ENCODE results near the gene RHOB.
"Not testable (repeated sequence)": the region's sequence is repeated elsewhere in the genome, so short reads cannot be mapped to it uniquely, and the experiment has no call there.

Gene RHOB

DNA sequence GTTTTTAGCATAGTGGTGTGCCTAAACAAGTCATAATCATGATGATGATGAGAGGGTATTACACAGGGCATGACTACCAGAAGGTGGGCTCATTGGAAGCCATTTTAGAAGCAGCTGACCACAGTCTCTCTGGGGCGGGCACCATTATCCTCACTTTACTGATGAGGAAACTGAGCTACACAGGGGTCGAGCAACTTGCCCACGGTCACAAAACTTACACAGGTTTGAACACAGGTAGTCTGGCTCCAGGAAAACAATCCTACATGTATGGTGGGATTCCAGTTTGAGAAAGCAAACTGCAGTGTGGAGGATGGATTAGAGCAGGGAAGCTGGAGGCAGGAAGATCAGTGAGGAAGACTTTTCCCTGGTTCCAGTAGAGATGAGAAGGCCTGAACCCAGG lies 6.2 kb downstream of the RHOB start:
- H3K27ac Mint-ChIP-seq: peak overlapping the region; percentile 21
- H3K36me3 Mint-ChIP-seq: no peaks in the 10 kb centered on the region
- no peaks in the 10 kb centered on the region for H3K9me3 Mint-ChIP-seq
- peaks cover 3% of the 10 kb centered on the region for H3K4me1 Mint-ChIP-seq
- no peak overlapping the region for H3K4me3 Mint-ChIP-seq
- H3K27me3 Mint-ChIP-seq: peaks cover 13% of the 10 kb centered on the region

DNA sequence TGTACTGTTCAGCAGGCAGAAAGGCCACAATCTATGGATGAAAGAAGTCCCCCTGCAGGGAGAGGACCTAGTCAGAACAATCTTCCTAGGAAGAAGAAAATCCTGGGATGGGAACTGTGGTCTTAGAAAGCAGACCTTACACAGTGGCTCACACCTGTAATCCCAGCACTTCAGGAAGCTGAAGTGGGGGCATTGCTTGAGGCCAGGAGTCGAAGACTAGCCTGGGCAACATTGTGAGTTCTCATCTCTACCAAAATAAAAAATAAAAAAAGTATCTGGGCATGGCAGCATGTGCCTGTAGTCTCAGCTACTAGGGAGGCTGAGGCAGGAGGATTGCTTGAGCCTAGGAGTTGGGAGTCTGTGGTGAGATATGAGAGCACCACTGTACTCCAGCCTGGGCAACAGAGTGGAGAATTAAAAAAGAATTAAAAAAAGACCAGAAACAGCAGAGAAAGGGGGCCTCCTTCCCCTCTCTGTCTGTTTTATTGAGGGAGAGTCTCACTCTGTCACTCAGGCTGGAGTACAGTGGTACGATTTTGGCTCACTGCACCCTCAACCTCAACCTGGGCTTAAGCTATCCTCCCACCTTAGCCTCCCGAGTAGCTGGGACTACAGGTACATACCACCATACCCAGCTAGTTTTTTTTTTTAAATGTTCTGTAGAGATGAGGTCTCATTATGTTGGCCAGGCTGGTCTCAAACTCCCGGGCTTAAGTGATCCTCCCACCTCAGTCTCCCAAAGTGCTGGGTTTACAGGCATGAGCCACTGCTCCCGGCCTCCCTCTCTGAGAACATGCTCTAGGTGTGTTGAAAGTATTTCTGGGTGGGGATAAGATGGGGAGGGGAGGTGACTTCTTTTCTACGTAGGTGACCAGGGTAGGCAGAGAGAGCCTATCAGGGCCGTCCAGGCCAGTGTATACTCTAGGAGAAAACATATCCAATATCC lies 7.4 kb downstream of the RHOB start:
- peaks cover 14% of the 10 kb centered on the region for H3K27me3 Mint-ChIP-seq
- no peak overlapping the region for H3K27ac Mint-ChIP-seq
- no peak overlapping the region for H3K4me3 Mint-ChIP-seq
- no peaks in the 10 kb centered on the region for H3K9me3 Mint-ChIP-seq
- no peaks in the 10 kb centered on the region for H3K36me3 Mint-ChIP-seq
- peaks cover 3% of the 10 kb centered on the region for H3K4me1 Mint-ChIP-seq

DNA sequence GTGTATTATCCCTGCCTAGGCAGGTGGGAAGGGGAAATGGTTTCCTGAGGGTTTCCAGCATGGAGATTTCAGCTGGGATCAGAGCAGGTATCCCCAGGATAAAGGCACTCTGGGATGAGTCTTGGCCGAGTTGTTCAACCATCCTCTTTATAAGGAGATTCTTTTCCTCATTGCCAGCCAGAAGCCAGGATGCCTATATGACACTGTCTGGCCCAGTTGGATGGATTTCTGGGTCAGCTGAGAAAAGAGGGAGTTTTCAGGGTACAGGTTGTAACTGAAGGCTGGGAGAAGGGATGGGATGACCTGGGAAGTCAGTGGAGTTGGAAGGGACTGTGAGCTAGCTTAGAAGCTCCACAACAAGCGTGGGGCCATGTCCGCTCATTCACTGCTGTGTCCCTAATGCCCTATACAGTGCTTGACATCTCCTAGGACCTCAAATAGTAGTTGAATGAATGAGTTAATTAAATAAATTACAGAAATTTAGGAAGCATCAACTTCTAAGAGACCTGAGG lies 8.3 kb downstream of the RHOB start:
- H3K9me3 Mint-ChIP-seq: no peaks in the 10 kb centered on the region
- peaks cover 14% of the 10 kb centered on the region for H3K27me3 Mint-ChIP-seq
- H3K4me1 Mint-ChIP-seq: no peaks in the 10 kb centered on the region
- H3K27ac Mint-ChIP-seq: no peak overlapping the region
- H3K36me3 Mint-ChIP-seq: no peaks in the 10 kb centered on the region
- no peak overlapping the region for H3K4me3 Mint-ChIP-seq

DNA sequence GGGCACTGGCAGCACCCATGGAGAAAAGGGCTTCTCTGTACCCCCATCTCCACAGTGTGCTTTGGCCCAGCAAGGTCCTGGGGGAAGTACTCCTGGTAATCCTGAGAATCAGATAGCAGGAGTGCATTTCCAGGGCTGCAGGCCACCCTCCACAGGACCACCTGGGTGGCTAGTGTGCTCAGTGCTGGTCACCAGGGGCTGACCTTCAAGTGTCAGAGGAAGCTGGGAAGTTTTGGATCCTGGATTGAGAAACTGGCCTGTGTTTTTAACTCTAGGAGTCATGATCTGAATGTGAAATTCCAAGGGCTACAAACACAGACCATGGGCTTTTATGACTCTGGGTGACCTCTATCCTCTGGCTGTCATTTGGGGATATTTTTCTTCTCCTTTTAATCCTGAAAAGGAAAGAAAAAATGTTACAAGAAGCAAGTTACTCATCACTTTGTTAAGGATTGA lies 9.3 kb downstream of the RHOB start:
- H3K4me1 Mint-ChIP-seq: no peaks in the 10 kb centered on the region
- H3K36me3 Mint-ChIP-seq: no peaks in the 10 kb centered on the region
- peaks cover 14% of the 10 kb centered on the region for H3K27me3 Mint-ChIP-seq
- no peak overlapping the region for H3K4me3 Mint-ChIP-seq
- H3K9me3 Mint-ChIP-seq: no peaks in the 10 kb centered on the region
- no peak overlapping the region for H3K27ac Mint-ChIP-seq

DNA sequence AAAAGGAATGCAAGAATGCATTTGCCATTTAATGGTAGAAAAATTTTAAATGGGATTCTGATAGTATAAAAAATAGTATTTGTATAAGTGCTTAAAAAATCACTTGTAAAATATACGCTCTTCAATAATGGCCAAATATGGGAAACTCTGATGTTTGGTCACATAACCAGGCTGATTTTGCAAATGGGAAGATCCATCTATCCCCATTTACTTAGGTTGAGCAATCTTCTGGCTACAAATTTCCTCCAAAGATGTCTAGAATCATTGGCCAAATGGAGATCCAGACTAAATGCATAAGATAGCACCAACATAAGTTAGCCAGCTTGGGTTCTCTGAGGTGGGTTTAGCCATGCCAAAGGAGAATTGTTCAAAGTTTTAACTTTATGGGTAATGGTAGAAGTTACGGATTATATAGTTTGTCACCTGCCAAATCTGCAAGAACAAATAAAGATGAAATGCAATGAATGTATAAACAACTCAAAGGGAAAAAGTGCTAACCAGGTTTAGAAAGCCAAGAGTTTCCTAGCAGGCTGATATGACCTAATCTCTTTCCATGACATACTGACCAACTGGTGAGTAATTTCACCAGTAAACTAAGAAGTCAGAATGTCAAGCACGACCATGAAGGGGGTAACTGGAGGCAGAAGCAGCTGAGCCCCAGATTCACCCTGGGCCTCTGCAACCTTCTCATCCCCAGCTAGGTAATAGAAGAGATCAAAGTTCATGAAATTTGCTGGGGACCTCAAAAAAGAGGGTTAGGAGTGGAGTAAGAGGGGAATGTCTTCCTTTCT lies 10.0 kb downstream of the RHOB start:
- Mint-ChIP-seq H3K4me3 (no peak overlapping the region), H3K27ac (no peak overlapping the region), H3K36me3 (no peaks in the 10 kb centered on the region), H3K4me1 (no peaks in the 10 kb centered on the region), H3K9me3 (no peaks in the 10 kb centered on the region), H3K27me3 (peaks cover 16% of the 10 kb centered on the region)

DNA sequence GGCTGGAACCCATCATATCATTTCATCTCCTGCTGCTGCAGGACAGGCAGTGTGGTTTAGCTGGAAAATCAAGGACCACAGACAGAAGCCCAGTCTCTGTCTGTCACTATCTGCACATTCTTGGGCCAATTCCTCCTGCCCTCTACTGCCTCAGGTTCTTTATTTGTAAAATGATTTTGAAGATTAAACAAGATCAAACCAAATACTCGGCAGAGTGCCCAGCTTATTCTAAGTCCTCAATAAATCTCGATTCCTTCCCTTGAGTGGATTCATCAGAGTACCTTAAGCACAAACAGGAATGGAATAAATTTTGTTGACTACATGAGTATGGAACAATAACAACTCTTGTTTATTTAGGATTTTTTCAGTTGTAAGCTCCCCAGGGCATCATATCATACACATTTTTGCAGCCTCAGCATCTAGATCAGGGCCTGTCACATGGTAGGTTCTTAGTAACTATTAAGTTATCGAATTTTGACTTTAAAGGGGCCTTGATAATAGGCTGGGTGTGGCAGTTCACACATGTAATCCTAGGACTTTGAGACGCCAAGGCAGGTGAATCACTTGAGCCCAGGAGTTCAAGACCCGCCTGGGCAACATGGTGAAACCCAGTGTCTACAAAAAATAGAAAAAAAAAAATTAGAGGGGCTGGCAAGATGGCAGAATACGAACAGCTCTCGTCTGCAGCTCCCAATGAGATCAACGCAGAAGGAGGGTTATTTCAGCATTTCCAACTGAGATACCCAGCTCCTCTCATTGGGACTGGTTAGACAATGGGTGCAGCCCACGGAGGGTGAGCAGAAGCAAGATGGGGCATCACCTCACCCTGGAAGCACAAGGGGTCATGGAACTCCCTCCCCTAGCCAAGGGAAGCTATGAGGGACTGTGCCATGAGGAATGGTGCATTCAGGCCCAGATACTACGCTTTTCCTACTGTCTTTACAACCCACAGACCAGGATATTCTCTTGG lies 11.1 kb downstream of the RHOB start:
- Mint-ChIP-seq H3K4me3 (no peak overlapping the region), H3K4me1 (no peaks in the 10 kb centered on the region), H3K27me3 (peaks cover 16% of the 10 kb centered on the region), H3K36me3 (no peaks in the 10 kb centered on the region), H3K27ac (no peak overlapping the region), H3K9me3 (no peaks in the 10 kb centered on the region)

DNA sequence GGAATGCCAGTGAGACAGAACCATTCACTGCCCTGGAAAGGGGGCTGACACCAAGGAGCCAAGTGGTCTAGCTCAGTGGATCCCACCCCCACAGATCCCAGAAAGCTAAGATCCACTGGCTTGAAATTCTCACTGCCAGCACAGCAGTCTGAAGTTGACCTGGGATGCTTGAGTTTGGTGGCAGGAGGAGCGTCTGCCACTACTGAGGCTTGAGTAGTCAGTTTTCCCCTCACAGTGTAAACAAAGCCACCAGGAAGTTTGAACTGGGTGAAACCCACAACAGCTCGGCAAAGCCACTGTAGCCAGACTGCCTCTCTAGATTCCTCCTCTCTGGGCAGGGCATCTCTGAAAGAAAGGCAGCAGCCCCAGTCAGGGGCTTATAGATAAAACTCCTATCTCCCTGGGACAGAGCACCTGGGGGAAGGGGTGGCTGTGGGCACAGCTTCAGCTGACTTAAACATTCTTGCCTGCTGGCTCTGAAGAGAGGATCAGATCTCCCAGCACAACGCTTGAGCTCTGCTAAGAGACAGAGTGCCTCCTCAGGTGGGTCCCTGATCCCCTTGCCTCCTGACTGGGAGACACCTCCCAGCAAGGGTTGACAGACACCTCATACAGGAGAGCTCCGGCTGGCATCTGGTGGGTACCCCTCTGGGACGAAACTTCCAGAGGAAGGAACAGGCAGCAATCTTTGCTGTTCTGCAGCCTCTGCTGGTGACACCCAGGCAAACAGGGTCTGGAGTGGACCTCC lies 12.0 kb downstream of the RHOB start:
- H3K36me3 Mint-ChIP-seq, H3K4me3 Mint-ChIP-seq, H3K27ac Mint-ChIP-seq, H3K4me1 Mint-ChIP-seq, H3K9me3 Mint-ChIP-seq, H3K27me3 Mint-ChIP-seq: not testable (repeated sequence)

DNA sequence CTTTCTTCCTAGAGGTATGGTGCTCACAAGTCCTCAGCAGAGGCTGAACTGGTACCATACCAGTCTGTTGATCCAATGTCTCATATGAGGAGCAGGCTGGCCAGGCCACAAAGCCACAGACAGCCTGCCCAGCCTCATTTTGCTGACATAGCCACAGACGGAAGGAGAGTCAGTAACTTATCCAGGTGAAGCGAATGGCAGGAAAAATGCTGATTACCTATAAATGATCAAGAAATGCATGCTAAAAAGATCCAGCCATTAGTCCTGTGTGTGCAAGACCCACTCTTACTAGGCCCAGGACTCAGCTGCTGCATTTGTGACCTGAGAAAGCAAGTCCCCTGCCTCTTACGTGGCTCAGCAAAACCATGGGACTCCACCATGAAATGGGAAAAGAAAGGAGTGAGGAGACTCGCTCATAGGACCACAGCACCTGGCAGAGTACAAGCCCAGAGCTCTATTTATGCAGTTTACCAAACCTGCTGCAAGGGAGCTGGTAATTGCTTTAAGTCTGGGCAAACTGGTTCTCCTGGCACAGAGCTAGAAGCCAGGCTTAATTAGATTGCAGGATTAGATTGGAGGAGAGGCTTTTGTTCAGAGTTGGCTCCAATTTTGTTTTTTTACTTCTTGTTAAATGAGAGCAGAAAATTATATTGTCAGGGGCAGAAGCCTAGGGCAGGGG lies 19.0 kb downstream of the RHOB start:
- Mint-ChIP-seq H3K27me3 (peaks cover 2% of the 10 kb centered on the region), H3K4me3 (no peak overlapping the region), H3K27ac (no peak overlapping the region), H3K4me1 (no peaks in the 10 kb centered on the region), H3K9me3 (no peaks in the 10 kb centered on the region), H3K36me3 (no peaks in the 10 kb centered on the region)

DNA sequence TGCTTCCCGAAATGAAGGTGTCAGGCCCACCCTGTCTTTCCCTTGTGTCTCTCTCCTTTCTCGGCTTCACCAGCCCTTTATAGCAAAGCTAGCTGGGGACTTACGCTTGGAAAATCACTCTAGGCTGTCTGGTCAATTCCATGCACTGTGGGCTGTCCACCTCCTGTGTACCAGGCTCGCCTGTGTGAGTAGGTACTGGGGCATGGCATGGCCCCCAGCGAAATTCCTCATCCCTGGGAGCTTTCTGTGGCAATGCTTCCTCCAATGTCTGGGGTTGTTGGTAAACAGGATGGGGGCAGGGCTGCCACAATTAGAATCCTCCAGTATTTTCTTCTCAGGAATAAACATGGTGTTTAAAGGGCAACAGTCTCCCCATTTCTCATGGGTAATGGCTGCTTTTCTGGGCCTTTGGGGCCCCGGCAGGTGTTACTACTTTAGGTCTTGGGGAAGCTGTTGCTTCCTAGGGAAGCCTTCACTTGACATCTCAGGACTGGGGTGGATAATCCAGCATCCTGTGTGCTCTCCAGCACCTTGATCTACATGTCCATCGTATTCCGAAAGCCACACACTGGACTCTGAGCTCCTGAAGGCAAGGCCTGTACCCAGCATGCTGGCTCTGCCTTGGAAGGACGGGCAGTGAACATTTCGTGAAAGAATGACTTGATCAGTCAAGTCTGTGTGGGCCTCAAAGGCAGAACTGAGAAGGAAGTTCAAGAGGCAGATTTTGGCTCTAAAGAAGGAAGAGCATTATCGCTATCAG lies 21.1 kb downstream of the RHOB start:
- Mint-ChIP-seq H3K27me3 (no peaks in the 10 kb centered on the region), H3K4me3 (no peak overlapping the region), H3K36me3 (no peaks in the 10 kb centered on the region), H3K4me1 (no peaks in the 10 kb centered on the region), H3K9me3 (no peaks in the 10 kb centered on the region), H3K27ac (no peak overlapping the region)

DNA sequence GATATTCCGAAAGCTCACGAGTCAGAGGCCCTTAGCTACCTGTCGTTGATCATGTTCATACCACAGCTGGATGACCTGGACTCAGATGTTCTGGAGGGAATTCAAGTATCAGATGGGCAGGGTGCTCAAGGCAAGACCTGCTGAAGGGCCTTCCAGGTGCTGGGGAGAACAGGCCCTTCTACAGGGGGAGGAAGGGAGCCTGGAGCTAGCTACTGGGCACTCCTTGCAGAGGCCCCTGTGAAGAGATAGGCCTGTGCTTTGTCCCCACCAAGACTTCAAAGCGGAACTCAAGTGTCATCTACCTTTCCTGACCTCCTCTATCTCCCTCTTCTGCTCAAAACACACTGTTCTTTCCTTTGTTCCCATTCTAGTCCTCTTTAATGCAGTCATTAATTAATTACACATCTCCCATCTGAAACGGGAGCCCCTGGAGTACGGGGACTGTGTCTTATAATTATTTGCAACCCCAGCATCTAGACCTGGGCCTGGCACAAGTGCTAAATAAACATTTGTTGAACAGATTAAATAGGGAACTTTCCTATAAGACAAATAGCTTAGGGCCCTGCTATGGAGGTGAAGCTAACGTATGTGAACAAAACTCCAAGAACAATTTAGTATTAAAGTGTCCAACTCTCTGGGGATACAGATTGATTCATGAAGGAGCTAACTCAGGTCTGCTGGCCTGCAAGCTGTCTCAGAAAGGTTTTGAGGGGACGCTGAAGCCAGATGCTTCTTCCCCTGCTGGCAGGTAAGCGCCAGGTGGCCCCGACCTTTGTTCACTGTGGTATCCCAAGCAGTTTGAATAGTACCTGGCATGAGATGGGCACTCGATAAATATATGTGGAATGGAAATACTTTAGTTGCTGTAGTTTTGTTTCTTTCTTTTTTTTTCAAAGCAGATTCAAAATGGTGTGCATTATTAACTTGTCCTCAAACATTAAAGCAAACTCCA lies 22.0 kb downstream of the RHOB start:
- no peak overlapping the region for H3K27ac Mint-ChIP-seq
- H3K36me3 Mint-ChIP-seq: no peaks in the 10 kb centered on the region
- H3K4me1 Mint-ChIP-seq: no peaks in the 10 kb centered on the region
- no peaks in the 10 kb centered on the region for H3K27me3 Mint-ChIP-seq
- H3K9me3 Mint-ChIP-seq: no peaks in the 10 kb centered on the region
- H3K4me3 Mint-ChIP-seq: no peak overlapping the region

DNA sequence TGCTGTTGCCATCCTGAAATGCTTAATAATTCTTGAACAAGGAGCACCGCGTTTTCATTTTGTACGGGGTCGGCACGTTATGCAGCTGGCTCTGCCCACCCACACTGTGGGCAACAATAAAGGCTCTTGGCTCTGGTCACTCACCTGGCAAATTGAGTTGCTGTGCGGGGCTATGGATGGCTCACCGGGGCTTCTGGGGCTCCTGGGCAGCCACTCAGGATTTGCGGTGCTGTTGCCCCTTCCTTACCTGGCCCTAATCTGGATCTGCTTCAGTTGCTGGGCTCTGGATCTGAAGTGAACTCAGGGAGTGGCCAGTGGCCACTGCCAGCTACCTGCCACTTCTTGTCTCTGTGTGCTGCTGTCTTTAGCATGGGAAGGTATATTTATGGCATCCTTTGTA lies 22.7 kb downstream of the RHOB start:
- Mint-ChIP-seq H3K9me3 (no peaks in the 10 kb centered on the region), H3K27me3 (no peaks in the 10 kb centered on the region), H3K4me3 (no peak overlapping the region), H3K36me3 (no peaks in the 10 kb centered on the region), H3K27ac (no peak overlapping the region), H3K4me1 (no peaks in the 10 kb centered on the region)

DNA sequence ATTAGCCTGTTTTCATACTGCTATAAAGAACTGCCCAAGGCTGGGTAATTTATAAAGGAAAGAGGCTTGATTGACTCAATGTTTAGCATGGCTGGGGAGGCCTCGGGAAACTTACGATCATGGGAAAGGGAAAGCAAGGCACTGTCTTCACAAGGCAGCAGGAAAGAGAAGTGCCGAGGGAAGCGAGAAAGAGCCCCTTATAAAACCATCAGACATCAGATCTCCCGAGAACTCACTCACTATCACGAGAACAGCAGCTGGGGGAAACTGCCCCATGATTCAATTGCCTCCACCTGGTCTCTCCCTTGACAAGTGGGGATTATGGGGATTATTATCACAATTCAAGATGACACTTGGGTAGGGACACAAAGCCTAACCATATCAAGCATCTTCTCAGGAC lies 23.3 kb downstream of the RHOB start:
- H3K4me3 Mint-ChIP-seq: no peak overlapping the region
- H3K36me3 Mint-ChIP-seq: no peaks in the 10 kb centered on the region
- H3K9me3 Mint-ChIP-seq: no peaks in the 10 kb centered on the region
- H3K4me1 Mint-ChIP-seq: no peaks in the 10 kb centered on the region
- H3K27ac Mint-ChIP-seq: no peak overlapping the region
- H3K27me3 Mint-ChIP-seq: peaks cover 1% of the 10 kb centered on the region

DNA sequence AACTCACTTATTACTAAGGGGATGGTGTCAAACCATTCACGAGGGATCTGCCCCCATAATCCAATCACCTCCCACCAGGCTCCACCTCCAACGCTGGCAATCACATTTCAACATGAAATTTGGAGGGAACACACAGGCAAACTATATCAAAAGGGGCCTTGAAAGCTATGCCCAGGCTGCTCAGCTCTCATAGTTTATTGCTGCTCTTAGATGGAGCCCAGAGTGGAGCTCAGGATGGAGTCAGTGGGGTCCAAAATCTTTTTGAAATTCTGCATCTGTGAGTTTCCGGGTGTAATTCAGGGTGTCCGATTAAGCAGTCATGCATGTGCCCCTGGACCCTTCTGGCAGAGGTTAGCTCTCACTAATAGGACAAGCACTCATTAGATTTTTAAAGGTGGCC lies 24.3 kb downstream of the RHOB start:
- Mint-ChIP-seq H3K27ac (no peak overlapping the region), H3K36me3 (no peaks in the 10 kb centered on the region), H3K9me3 (no peaks in the 10 kb centered on the region), H3K4me1 (no peaks in the 10 kb centered on the region), H3K4me3 (no peak overlapping the region), H3K27me3 (peaks cover 3% of the 10 kb centered on the region)

Measured in activated naive CD4-positive, alpha-beta T cell treated with anti-CD3 and anti-CD28 coated beads, Interleukin-2, amount 50 U/mL, for 24 hours (primary cell).